HG03039 (cell line): ENCODE measurements around the gene ZBTB7C.

Experiments
- ATAC-seq: cut with Tn5 transposase; IDR thresholded peaks from one replicate; pipeline ENCODE4 v1.9.1; 2021; ENCODE audit warnings: mild to moderate bottlenecking, moderate library complexity; ENCODE audit not compliant: unreplicated experiment

The ZBTB7C gene

DNA sequence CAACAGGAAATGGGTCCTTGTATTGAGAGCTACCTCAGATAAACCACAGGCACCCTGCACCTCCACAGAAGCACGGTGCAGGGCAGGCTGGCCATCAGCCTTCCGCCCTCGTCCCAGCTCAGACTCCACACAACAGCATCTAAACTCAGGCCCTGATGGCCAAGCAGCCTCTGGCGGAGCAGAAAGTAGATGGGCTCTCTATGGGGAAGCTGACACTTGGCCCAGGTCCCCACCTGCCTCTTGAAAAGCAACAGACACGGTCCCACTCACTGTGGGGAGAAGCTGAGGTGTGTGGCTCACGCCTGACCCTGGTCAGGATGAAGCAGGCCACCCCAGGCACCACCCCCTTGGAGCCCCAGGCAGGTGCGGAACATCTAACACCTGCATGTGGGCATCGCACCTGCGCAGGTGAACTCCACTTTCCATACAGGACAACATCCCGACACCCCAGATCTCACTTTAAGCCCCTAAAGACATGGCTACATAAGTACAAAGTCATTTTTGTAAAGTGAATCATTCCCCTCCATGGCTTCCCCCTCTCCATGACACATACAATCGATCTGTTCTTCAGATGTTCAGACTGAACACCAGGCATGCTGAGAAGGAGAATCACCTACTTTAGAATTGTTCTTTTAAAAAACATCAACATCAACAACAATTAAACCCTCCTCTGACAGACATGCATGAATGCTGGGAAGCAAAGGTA, 208.4 kb downstream of the ZBTB7C start:
- no peak for ATAC-seq

- no peak for ATAC-seq
These were observed 209.8 kb downstream of the ZBTB7C start for GRCh38 chr18:48199399-48199798.

GRCh38 chr18:48197819-48198218, 211.4 kb downstream of the ZBTB7C start:
- ATAC-seq = no peak

DNA sequence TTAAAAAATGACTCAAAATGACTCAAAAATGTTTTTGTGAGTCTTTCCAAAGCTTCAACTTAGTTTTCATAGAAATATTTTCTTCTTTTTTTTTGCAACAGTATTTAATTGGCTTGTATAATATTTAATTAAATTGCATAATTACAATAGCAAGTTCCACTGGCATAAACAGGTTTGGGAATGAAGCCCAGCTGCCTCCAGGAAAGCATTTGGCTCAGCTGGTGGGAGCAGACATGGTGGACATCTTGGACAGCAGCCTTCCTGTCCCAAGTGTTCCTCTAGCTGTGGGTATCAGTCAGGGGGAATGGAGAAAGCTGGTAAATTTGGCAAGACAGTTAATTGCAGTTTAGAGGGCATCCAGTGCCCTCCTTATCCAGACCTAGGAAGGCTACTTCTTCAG, 213.4 kb downstream of the ZBTB7C start:
- no peak for ATAC-seq

DNA sequence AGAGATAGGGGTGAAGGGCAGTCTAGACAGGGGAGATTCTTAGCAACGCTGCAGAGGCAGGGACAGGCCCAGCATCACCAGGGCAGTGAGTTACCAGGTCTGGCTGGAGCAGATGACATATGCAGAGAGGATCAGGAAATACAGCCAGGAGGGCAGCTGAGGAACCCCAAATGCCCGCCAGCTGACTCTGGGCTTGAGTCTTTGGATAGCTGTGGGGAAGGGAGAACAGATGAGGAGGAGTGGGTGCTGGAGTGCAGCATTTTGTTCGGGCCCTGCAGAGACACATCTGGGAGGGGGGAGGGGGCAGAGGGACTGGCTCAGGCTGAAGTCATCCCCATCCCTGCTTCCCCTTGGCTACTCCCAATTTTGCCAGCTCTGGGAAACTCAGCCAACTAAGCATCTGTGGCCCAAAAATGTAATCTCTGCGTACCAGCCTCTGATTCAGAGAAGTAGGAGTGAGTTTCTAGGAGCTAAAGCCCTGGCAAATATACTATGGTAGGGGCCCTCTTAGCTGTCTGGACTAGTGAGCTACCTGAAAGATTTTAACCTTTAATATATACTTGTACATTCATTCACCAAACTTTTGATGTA, 214.5 kb downstream of the ZBTB7C start:
- ATAC-seq = no peak

DNA sequence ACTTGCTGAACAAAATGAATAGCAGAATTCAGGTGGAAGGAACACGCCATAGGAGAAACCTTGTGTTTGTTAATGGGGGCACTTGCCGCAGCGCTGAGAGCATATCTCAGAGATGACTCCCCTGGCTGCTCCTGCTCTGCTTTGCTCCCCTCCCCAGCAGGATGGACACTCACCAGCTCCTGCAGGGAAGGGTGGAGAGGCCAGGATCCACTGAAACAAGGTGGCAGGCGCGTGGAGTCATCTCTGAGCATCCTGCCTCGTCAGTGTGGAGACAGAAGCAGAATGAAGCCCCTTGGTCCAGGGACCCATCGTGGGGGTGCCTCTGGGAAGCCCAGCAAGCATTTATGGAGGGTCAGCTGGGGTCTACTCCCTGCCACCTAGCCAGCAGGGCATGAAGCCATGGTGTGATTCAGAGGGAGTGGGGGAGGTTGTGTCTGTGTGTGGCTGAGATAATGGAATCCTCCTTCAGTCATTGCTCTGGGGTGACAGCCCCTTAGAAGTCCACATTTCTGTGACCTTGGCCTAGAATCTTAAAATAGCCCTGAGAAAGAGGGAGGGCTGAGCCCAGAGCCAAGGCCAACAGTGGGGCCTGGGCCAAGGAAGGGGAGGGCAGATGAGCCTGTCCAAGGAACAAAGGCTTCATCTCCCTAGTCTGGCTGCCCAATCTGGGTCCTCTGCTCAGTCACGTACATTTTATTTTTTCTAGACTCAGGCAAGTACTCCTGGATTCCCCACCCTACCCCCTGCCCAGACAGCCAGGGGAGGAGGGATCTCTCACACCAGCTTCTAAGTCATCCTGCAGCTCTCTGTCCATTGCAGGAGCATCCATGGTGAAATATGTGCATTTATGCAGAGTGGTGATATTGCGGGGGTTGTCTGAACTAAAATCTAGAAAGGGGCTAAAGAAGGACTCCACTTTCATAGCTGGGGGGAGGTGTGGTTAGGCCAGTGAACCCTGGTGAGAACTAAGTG, 215.4 kb downstream of the ZBTB7C start:
- ATAC-seq = no peak

DNA sequence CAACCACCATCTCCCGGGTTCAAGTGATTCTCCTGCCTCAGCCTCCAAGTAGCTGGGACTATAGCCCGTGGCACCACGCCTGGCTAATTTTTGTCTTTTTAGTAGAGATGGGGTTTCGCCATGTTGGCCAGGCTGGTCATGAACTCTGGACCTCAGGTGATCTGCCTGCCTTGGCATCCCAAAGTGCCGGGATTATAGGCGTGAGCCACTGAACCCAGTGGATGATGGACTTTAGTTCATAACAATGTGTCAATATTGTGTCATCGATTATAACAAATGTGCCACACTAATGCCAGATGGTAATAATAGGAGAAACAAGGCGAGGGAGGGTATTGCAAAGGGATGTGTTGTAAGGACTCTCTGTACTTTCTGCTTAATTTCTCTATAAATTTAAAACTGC, 216.6 kb downstream of the ZBTB7C start:
- ATAC-seq = no peak

- ATAC-seq = no peak
These were observed 217.7 kb downstream of the ZBTB7C start for GRCh38 chr18:48191494-48191893.

- no peak for ATAC-seq
These were observed 218.2 kb downstream of the ZBTB7C start for GRCh38 chr18:48190994-48191393.

DNA sequence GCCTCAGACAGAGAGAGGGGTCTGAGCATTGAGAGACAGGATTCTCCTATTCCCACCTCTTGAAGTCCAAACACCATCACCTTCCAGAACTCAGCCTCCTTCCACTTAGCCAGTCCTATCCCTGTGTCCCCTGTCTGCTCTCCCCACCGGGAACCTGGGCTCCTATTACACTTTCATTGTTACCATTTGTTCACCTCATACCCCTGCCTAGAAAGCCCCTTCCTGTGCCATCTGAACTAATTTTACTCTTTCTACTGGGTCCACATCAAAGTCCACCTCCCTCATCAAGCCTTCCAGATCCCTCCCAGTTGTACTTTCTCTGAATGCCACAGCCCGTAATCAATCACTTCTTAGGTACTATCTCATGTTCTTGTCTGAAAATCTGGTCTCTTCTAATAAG, 220.6 kb downstream of the ZBTB7C start:
- no peak for ATAC-seq

DNA sequence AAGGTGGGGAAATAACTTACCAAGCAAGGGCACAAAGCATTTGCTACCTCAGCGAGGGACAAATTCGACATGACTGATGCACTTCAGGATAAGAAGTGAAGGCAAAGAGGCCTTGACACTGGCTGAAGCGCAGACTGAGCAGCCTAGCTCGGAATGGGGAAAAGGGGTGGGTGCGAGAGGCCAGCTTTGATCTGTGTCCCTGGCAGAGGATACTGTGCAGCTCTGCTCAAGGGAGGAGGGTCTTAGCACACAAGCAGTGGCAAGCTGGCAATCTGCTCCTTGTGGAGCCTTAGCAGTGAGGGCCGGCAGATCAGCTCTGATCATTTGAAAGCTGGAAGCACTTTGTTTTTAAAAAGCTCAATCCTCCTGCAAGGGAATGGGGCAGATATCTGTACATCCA, 222.3 kb downstream of the ZBTB7C start:
- no peak for ATAC-seq

DNA sequence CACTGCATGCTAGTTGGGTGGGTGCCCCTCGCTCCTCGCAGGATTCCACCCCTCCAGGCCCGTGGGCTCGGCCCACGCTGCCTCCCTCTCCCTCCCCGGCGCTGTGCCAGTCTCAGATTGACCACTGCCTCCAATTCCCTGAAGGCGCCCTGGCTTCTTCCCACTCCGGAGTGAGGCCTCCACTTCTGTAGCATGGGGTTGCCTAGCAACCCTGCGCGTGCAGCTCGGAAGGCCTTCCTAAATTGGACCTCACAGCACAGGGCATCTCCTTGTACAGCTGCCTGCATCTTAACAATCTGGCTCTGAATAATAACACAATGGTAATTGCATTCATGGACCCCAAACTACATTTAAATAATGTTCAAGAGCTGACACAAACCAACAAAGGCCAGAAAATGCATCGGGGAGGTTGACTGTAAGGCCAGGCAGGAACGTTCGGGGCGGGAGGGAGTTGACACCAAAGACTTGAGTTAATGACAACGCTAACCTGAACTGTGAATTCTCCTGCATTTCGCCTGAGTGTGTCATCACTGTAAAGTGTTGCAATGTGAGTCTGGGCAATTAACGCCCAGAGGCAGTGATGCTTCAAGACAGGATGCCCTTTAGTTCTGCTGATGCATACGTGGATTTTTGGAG, 222.9 kb downstream of the ZBTB7C start:
- ATAC-seq = no peak

DNA sequence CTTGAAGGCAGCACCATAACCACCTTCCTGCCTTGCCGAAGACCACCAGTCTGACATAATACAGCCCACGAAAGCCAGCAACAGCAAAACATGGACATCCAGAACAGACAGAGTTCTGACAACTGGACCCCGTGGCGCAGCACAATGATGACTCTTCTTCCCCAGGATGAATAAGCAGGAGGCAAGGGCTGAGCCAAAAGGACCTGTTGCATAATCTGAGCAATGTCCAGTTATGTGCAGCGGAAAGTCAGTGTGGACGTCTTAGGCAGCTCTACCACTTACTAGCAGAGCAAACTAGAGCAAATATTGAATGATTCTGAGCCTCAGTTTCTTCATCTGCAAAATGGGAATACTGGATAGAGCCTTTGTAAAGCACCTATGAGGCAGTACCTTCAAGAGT, 225.1 kb downstream of the ZBTB7C start:
- ATAC-seq = no peak

GRCh38 chr18:48183613-48184012, 225.6 kb downstream of the ZBTB7C start:
- ATAC-seq = no peak

GRCh38 chr18:48182779-48183178, 226.4 kb downstream of the ZBTB7C start:
- no peak for ATAC-seq

- ATAC-seq = no peak
These were observed 227.3 kb downstream of the ZBTB7C start for GRCh38 chr18:48181857-48182256.

- ATAC-seq = no peak
These were observed 227.9 kb downstream of the ZBTB7C start for GRCh38 chr18:48181087-48181823.

- no peak for ATAC-seq
These were observed 229.5 kb downstream of the ZBTB7C start for GRCh38 chr18:48179666-48180065.

- ATAC-seq = no peak
These were observed 230.2 kb downstream of the ZBTB7C start for GRCh38 chr18:48179001-48179400.

DNA sequence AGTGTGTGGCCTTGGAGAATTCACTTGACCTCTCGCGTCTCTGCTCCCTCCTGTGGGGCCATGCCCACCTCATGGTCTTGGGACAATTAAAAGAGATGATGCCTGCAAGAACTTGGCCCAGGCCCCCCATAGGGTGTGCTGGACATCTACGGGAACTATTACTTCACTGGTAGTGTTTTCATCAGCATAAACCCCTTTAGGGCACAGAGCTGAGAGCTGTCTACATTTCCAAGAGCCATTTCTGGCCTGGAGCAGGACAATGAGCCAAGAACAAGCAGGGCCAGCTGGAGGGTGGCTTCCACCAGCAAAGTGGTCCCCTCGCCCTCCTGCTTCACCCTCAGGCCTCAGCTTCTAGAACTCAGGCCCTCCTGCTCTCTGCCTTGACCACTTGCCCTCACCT, 232.3 kb downstream of the ZBTB7C start:
- no peak for ATAC-seq

DNA sequence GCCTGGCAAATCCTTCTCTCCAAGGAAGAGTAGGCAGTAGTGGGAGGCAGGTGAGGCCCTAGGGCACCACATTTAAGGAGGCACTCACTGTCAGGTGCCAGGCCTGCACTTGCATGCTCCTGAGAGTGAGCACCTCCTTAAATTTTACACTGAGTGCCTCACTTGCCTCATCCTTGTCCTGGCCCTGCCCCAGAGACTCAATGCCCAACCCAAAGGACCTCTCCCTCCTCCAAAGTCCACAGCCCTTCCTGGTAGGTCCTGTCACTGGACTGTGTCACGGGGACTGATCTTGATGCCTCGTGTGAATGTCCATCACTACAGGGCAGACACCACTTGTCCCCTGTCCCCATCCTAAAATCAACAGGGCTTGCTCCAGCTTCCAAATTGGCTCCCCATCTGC, 235.6 kb downstream of the ZBTB7C start:
- ATAC-seq = no peak
